ENCODE data around the gene CEND1.

- no peak for TF ChIP-seq EP300 (IDR thresholded peaks at IDR 0.05; ENCODE audit: borderline replicate concordance in 1 of 2, low read depth in 1 of 2, low read length in 1 of 2)
- no peak for TF ChIP-seq RXRA (IDR thresholded peaks at IDR 0.05; ENCODE audit: borderline replicate concordance, low read depth)
- no peak for TF ChIP-seq CTCF (IDR thresholded peaks at IDR 0.05)
- no peak for TF ChIP-seq CHD2 (IDR thresholded peaks at IDR 0.05; ENCODE audit: low read length, partially characterized antibody)
- no peak for TF ChIP-seq USF2 (IDR thresholded peaks at IDR 0.05; ENCODE audit: borderline replicate concordance, low read depth, low read length)
These were observed 3.7 kb upstream of the CEND1 start for GRCh38 chr11:793556-793955.
